C4-2B (cell line): ENCODE data around the gene P2RX2.

ENCODE experiments used
- H3K27ac ChIP-seq: fragments of 450-650 bp; 2 replicates; pipeline ENCODE4 v1.5.1; 2017
- CTCF ChIP-seq: fragments of 450-650 bp; conservative IDR thresholded peaks from 2 replicates; pipeline ENCODE4 v1.5.1; 2017; ENCODE audit warnings: mild to moderate bottlenecking
- ZFX ChIP-seq: fragments of 450-650 bp; IDR thresholded peaks from 2 replicates; pipeline ENCODE4 v1.6.1; 2017

P2RX2 gene

GRCh38 chr12:132591107-132591935 is 27.3 kb upstream of the P2RX2 start:
- H3K27ac ChIP-seq: no peak overlapping the region
- no peak for TF ChIP-seq CTCF

GRCh38 chr12:132592282-132592970 is 26.1 kb upstream of the P2RX2 start:
- no peak for TF ChIP-seq CTCF
- TF ChIP-seq ZFX: no peak
- no peak overlapping the region for H3K27ac ChIP-seq

GRCh38 chr12:132593071-132593470 is 25.5 kb upstream of the P2RX2 start:
- TF ChIP-seq ZFX (no peak), CTCF (no peak)
- peak overlapping the region; percentile 66 for H3K27ac ChIP-seq

GRCh38 chr12:132593521-132593920 is 25.1 kb upstream of the P2RX2 start:
- H3K27ac ChIP-seq: peak overlapping the region; percentile 66
- TF ChIP-seq CTCF (no peak), ZFX (no peak)

GRCh38 chr12:132593938-132594358 is 24.6 kb upstream of the P2RX2 start:
- no peak for TF ChIP-seq CTCF
- no peak for TF ChIP-seq ZFX
- peak overlapping the region; percentile 66 for H3K27ac ChIP-seq

GRCh38 chr12:132595183-132595582 is 23.4 kb upstream of the P2RX2 start:
- TF ChIP-seq ZFX (no peak), CTCF (no peak)
- no peak overlapping the region for H3K27ac ChIP-seq

GRCh38 chr12:132596016-132596415 is 22.6 kb upstream of the P2RX2 start:
- H3K27ac ChIP-seq: no peak overlapping the region
- TF ChIP-seq ZFX (no peak), CTCF (no peak)
